Myocyte (in vitro differentiated cells): Measurements from ENCODE around the gene AHCYL2. TPM values are rescaled to one million over a fixed set of nuclear protein-coding genes. Genes with fewer than 3 reads are reported as not detected.
"Not testable (repeated sequence)": the region's sequence is repeated elsewhere in the genome, so short reads cannot be mapped to it uniquely, and the experiment has no call there.

Experiments used
- DNase-seq: peaks from one replicate; pipeline ENCODE4 v3.0.0-alpha.2; 2012; ENCODE audit warnings: low read depth
- total RNA-seq: library from RNA; depleted of rRNA; stranded (reverse); fragments of >200 nt; gene quantifications from 2 replicates; pipeline ENCODE4 v1.2.3, GENCODE V29; 2014

Gene AHCYL2
- total RNA-seq, 1 donor from 2014 or later = 20.4 TPM

- no peak for DNase-seq
These were observed 152.2 kb downstream of the AHCYL2 start for GRCh38 chr7:129376778-129377700.

DNA sequence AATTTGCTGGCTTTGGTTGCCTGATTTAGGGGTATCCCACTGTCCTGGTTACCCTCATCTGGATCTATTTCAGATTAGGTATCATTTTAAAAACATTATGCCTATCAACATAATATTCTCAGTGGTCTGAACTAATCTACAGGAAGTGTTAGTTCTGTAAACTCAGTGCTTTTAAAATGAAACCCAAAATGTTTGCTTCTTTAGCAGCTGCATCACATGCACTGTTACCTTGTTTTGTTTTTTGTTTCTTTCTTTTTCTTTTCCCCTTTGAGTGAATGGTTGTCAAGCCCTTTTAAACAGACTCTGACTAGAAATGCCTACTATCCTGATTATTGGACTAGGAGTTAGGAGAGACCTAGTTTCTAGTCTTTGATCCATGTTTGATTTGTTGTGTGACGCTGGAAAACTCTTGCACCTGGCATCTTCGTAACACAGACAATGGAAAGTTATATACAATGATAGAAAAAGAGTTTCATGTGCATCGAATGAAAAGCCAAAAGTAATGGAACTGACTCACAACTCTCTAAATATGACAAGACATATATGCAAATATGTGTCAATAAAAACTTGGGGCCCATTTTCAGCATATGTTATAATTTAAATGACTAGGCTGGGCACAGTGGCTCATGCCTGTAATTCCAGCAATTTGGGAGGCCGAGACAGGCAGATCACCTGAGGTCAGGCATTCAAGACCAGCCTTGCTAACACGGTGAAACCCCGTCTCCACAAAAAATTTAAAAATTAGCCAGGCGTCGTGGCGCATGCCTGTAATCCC lies 157.1 kb downstream of the AHCYL2 start:
- no peak for DNase-seq

DNA sequence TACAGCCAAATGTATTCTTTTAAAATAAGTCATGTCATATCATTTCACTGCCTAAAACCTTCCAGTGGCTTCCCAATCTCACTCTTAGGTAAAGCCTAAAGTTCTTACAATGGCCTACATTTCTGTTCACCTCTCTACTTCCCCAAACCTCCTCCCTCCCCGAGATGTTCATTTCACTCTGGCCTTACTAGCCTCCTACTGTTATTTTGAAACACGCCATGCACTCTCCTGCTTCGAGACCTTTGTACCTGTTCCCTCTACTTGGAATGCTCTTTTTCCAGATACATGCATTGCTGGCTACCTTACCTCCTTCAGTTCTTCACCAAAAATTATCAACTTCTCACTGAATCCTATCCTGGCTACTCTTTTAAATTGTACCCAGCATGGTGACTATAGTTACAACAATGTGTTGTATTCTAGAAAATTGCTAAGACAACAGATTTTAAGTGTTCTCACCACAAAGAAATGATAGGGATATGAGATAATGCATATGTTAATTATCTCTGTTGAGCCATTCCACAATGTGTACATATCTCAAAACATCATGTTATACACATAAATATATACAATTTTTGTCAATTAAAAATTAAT lies 158.8 kb downstream of the AHCYL2 start:
- no peak for DNase-seq

DNA sequence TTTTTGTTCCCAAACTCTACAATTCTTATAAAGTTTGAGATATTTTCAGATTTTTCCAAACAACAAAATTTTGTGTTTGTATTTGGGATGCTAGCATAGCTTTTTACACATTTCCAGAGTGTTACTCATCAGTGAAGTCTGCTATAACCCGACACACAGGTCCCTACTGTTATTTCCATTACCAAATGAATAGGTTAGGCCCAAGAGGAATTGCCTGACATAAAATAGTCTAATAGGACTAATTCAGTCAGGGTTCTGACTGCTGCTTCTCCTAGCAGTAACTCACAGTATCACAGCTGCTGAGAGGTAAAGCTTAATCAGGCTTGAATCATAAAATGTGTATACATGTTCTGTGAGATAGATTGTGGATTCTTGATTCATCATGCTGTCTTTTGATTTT lies 160.3 kb downstream of the AHCYL2 start:
- DNase-seq = no peak

GRCh38 chr7:129385598-129385997 lies 160.8 kb downstream of the AHCYL2 start:
- no peak for DNase-seq

DNA sequence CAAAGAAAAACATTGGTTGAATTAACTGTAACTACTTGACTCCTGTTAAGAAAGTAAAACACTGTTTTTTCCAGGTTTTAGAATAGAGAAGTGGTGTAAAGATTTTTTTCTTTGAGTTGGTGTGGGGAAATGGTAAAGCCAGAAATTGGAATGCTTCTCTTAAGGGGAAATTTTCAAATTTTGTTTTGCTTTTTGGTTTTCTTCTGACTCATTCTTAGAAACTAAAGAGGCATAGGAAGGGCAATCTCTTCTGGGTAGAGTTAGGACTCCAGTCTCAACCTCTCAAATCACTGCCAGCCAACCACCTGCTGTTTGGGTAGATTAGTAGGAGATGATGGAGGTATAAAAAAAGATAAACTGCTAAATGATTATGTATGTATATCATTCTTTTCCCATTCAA lies 161.7 kb downstream of the AHCYL2 start:
- DNase-seq = peak; percentile 46

- no peak for DNase-seq
These were observed 162.7 kb downstream of the AHCYL2 start for GRCh38 chr7:129387537-129387936.

DNA sequence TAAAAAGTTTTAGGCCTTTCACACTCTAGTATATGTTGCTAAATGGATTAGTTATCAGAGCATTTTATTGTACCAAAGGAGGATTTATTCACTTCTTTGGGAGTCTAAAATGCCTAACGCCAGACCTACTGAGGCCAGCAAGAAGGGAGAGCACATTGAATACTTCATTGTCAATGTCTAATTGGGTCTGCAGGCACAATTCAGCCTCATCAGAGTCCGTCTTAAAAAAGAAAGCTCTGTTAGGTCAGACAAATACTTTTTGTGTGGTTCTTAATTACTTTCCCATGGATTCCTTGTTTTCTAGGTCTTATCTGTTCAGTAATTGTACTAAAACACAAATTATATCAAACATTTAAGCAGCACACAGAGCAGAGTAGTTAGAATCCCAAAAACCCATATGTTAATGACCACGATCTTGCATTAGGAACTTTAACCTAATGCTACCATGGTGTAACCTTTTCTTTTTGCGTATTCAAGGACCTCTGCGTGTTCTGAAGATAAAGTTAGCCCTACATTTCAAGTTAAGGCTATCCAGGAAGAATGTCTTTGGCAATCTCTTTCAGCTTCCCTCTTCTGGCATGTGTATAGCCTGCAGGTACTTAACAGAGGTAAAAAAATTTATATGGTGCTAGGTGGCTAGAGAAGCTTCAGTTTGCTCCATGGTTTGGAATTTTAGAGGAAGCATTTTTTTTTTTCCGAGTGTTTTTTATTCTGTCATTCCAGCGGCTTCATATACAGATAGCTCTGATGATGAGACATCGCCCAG lies 163.7 kb downstream of the AHCYL2 start:
- DNase-seq = no peak

DNA sequence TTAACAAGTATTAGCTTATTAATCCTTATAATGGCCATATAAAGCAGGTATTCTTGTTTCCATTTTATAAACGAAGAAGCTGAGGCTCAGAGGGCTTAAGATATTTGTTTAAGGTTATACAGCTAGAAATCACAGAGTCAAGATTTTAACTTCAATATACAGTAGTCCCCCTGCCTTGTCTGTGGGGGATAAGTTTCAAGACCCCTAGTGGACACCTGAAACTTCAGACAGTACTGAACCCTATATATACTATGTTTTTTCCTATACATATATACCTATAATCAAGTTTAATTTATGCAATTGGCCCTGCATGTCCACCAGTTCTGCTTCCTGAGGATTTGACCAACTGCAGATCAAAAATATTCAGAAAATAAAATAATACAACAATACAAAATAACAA lies 165.0 kb downstream of the AHCYL2 start:
- no peak for DNase-seq

DNA sequence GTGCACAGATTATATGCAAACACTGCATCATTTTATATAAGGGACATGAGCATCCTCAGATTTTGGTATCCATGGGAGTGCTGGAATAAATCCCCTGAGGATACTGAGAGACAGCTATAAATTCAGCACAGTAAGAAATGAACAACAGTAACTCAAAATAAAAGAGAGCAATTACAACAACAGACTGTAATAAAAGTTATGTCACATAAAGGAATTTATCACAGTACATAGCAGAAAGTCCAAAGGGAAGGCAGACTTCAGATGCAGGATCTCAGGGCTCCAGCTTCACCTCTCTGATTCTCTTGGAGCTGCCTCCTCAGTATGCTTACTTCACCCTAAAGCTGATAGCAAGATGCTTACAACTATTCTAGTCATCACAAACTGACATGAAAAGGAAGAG lies 165.5 kb downstream of the AHCYL2 start:
- DNase-seq = no peak

DNA sequence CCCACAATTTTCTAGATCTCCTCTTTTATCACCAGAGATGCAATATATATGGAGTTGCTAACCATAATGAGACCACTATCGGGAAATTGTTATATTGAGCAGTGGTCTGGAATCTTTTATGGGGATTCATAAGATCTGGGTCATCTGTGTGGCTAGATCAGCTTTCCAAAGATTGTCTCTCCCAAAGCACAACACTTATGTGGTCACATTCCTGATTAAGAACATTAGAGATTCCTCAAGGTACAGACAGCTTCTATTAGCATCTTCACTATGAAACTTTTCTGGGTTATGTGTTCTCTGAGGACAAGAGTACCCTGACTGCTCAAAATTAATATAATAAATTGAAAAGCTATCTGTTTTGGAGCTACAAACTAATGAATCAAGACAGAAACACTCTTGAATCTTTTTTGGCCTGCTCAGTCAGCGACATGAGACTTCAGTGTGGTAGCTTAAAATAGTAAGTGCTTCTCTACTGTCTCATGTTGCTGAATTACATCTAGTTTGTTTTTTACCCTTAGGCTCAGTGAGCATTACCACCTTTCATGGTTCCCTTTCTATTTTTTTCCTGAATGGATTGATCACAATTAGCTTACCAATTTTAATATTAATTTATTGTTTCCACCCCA lies 166.8 kb downstream of the AHCYL2 start:
- peak; percentile 86 for DNase-seq

GRCh38 chr7:129393255-129393654 lies 168.4 kb downstream of the AHCYL2 start:
- DNase-seq = no peak

DNA sequence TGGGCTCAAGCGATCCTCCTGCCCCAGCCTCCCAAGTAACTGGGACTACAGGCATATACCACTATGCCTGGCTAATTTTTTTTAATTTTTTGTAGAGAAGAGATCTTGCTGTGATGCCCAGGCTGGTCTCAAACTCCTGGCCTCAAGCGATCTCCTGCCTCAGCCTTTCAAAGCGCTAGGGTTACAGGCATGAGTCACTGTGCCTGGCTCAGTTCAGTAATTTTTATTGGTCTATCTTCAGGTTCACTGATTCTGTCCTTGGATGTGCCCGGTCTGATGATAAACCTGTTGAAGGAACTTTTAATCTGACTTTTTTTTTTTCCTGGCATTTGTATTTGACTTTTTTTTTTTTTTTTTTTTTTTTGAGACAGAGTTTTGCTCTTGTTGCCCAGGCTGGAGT lies 169.3 kb downstream of the AHCYL2 start:
- no peak for DNase-seq

- peak; percentile 33 for DNase-seq
These were observed 170.4 kb downstream of the AHCYL2 start for GRCh38 chr7:129394982-129395914.

GRCh38 chr7:129401228-129401966 lies 176.6 kb downstream of the AHCYL2 start:
- DNase-seq = peak; percentile 73

DNA sequence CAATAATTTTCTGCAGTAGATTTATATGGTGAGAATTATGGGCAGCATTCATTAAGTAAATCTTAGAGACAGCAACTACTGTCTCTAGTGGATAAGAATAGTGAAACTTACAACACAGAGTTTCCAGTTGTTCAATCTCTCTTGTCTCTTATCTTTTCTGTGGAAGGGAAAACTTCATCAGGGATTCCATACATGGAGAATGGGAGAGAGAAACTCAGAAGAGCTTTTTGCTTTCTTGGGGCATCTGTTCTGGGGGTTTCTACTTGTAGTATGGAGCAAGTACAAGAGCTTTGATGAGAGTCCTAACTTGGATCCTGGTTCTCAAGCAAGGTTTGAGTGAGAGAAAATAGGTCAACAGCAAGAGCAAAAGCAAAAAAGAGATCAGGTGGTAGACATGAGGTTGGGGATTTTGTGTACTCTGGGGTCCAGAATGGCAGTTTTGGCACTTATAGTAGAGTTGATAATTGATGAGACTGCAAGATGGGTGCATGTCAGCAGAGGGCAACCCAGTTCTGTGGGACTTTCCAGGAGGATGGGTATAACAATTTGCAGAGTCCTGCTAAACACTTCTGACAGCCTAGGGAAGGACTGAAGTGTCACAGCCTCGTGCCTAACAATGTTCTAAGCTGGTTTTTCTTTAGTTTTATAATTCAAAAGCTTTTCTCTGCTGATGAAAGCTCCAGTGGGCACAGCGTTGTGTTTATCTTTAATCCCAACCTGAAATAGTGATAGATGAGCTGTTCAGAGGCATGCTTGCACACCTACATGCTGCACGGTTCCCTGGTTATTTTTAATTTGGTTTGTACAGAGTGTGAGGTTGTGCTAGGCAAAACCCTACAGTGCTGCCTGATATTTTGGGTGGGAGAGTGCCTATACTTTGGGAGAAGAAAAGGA lies 177.4 kb downstream of the AHCYL2 start:
- DNase-seq = peak; percentile 22

GRCh38 chr7:129405527-129405926 lies 180.7 kb downstream of the AHCYL2 start:
- no peak for DNase-seq

GRCh38 chr7:129410238-129410637 lies 185.4 kb downstream of the AHCYL2 start:
- DNase-seq = not testable (repeated sequence)
